PC-3 (cell line): ENCODE measurements around the gene C1QL3. TPM values are rescaled to one million over a fixed set of nuclear protein-coding genes. Genes with fewer than 3 reads are reported as not detected.

Experiments used
- ATAC-seq: fragments of 200-7000 bp; cut with Tn5 transposase; 2 replicates; pipeline ENCODE4 v1.9.1; 2020; ENCODE audit warnings: mild to moderate bottlenecking, moderate library complexity
- BruUV-seq: library from RNA; stranded (reverse); fragments of 400-500 nt; replicated peaks from 2 replicates; lab custom pipeline; 2021; lab: Mats Ljungman, UMichigan
- CTCF ChIA-PET: fragments of 300-600 bp; sonication (Branson Sonifier 250); formaldehyde crosslinking; loops from one replicate; lab custom pipeline; 2022; ENCODE audit warnings: antibody characterized with exemption; lab: Charles Lee
- POLR2A ChIA-PET: fragments of 300-600 bp; sonication (Branson Sonifier 250); formaldehyde crosslinking; loops from one replicate; lab custom pipeline; 2022; ENCODE audit warnings: antibody characterized with exemption; ENCODE audit not compliant: unreplicated experiment; lab: Charles Lee
- DNase-seq: peaks from one replicate; pipeline ENCODE4 v3.0.0-alpha.2; 2015
- H2AFZ ChIP-seq: fragments of 300-600 bp; sonication (generic); 2 replicates; pipeline ENCODE4 v1.6.0; 2016; ENCODE audit warnings: antibody characterized with exemption, low read length
- H3F3A ChIP-seq: fragments of 300-600 bp; sonication (generic); one replicate; pipeline ENCODE4 v1.6.0; 2017; ENCODE audit warnings: antibody characterized with exemption, low read length, control low read depth, mild to moderate bottlenecking; ENCODE audit not compliant: unreplicated experiment
- H3K27ac ChIP-seq: fragments of 300-600 bp; sonication (generic); 2 replicates; pipeline ENCODE4 v1.5.1; 2016; ENCODE audit warnings: mild to moderate bottlenecking, low read length
- H3K27me3 ChIP-seq: fragments of 300-600 bp; sonication (generic); 2 replicates; pipeline ENCODE4 v1.6.1; 2016; ENCODE audit warnings: low read length, mixed read lengths
- H3K36me3 ChIP-seq: fragments of 300-600 bp; sonication (generic); 2 replicates; pipeline ENCODE4 v1.6.1; 2016; ENCODE audit warnings: low read depth, mixed run types, low read length, mixed read lengths
- H3K4me1 ChIP-seq: fragments of 300-600 bp; sonication (generic); 2 replicates; pipeline ENCODE4 v1.5.1; 2016; ENCODE audit warnings: low read length; ENCODE audit not compliant: insufficient read depth
- H3K4me2 ChIP-seq: fragments of 300-600 bp; sonication (generic); 2 replicates; pipeline ENCODE4 v1.6.0; 2016; ENCODE audit warnings: low read length
- H3K4me3 ChIP-seq: fragments of 300-600 bp; sonication (generic); 2 replicates; pipeline ENCODE4 v1.5.1; 2016; ENCODE audit warnings: mild to moderate bottlenecking, low read length, mixed read lengths
- H3K79me2 ChIP-seq: fragments of 300-600 bp; sonication (generic); 2 replicates; pipeline ENCODE4 v1.6.1; 2017; ENCODE audit warnings: low read length, mixed read lengths
- H3K9ac ChIP-seq: fragments of 300-600 bp; sonication (generic); 2 replicates; pipeline ENCODE4 v1.6.0; 2016; ENCODE audit warnings: mild to moderate bottlenecking, low read length
- H3K9me2 ChIP-seq: fragments of 300-600 bp; sonication (generic); replicated peaks from 2 replicates; pipeline ENCODE4 v1.6.1; 2016; ENCODE audit warnings: mixed run types, low read length, mixed read lengths
- H3K9me3 ChIP-seq: fragments of 300-600 bp; sonication (generic); 2 replicates; pipeline ENCODE4 v1.6.1; 2016; ENCODE audit warnings: low read length, mixed read lengths
- H4K20me1 ChIP-seq: fragments of 300-600 bp; sonication (generic); 2 replicates; pipeline ENCODE4 v1.6.1; 2016; ENCODE audit warnings: low read length, mixed read lengths
- EZH2 ChIP-seq: fragments of 300-600 bp; sonication (generic); IDR thresholded peaks from one replicate; pipeline ENCODE4 v1.6.1; 2017; ENCODE audit warnings: antibody characterized with exemption, mild to moderate bottlenecking, low read length; ENCODE audit not compliant: unreplicated experiment
- EZH2phosphoT487 ChIP-seq: fragments of 300-600 bp; sonication (generic); IDR thresholded peaks from 2 replicates; pipeline ENCODE4 v1.6.1; 2018; ENCODE audit warnings: mild to moderate bottlenecking, antibody characterized with exemption, low read length, borderline replicate concordance
- intact Hi-C: fragments of 100-400 bp; cut with micrococcal nuclease; formaldehyde crosslinking; loops from 2 replicates; pipeline ENCODE4 v1.9.0; 2023
- total RNA-seq: library from RNA; depleted of rRNA; stranded (reverse); fragments of >200 nt; gene quantifications from 2 replicates; pipeline ENCODE4 v1.2.3, GENCODE V29; 2014; rRNA removed
- TF ChIP-seq, protein P1 (sequence below): fragments of 300-600 bp; sonication (generic); conservative IDR thresholded peaks from 2 replicates; pipeline ENCODE4 v1.5.1; 2017; ENCODE audit warnings: antibody characterized with exemption, low read depth, mild to moderate bottlenecking, low read length

C1QL3 gene
- total RNA-seq, 1 experiment from 2014 or later, result not detected

DNA sequence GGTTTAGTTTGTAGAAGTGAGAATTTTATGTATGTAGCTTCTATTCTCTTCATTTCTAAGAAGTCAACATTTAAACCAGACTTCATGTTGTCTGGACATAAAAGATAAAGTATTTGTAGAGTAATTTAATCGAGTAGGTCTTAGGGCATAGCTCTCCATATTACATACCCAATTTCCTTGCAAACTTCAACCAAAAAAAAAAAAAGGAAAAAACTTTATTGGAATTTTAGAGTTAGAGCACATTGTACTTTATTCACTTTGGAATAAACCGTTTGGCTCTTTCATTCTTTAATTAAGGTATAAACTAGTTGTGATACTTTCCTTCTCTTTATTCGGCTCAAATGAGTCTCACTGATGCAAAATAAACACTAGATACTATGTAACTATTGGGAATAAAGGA is 48.9 kb downstream of the C1QL3 start:
- Histone ChIP-seq H2AFZ (no peak overlapping the region), H3F3A (no peaks in the 10 kb centered on the region), H3K27ac (no peak overlapping the region), H3K4me2 (no peak overlapping the region), H3K36me3 (no peaks in the 10 kb centered on the region), H3K9ac (no peak overlapping the region), H4K20me1 (no peaks in the 10 kb centered on the region), H3K9me2 (no peaks in the 10 kb centered on the region), H3K9me3 (no peaks in the 10 kb centered on the region), H3K79me2 (no peaks in the 10 kb centered on the region), H3K4me1 (no peaks in the 10 kb centered on the region), H3K4me3 (no peak overlapping the region), H3K27me3 (no peaks in the 10 kb centered on the region)
- ChIA-PET POLR2A (no interaction called here), CTCF (no interaction called here)
- BruUV-seq, result no TSS peak
- DNase-seq (no peak), ATAC-seq (no peak)
- intact Hi-C loops, result no loop called here
- TF ChIP-seq EZH2 (no peak), EZH2phosphoT487 (no peak)
- TF ChIP-seq, protein P1, sequence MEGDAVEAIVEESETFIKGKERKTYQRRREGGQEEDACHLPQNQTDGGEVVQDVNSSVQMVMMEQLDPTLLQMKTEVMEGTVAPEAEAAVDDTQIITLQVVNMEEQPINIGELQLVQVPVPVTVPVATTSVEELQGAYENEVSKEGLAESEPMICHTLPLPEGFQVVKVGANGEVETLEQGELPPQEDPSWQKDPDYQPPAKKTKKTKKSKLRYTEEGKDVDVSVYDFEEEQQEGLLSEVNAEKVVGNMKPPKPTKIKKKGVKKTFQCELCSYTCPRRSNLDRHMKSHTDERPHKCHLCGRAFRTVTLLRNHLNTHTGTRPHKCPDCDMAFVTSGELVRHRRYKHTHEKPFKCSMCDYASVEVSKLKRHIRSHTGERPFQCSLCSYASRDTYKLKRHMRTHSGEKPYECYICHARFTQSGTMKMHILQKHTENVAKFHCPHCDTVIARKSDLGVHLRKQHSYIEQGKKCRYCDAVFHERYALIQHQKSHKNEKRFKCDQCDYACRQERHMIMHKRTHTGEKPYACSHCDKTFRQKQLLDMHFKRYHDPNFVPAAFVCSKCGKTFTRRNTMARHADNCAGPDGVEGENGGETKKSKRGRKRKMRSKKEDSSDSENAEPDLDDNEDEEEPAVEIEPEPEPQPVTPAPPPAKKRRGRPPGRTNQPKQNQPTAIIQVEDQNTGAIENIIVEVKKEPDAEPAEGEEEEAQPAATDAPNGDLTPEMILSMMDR, result no peak

DNA sequence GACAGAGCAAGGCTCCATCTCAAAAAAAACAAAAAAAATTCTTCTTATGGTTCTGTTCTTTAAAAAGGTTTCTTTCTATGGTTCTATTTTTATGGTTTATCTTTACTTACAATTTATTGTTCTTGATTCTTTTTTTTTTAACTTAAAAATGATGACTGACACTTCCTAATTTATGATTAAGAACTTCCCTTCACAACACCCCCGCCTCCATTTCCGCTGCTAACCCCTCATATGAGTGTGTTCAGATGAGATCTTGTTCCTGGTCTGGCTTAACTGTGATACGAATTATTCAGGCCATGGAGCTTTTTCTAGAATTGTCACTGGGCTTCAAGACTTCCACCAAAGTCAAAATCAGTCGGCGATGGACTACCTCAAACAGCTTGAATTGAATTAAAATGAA is 50.9 kb downstream of the C1QL3 start:
- ATAC-seq, result no peak
- intact Hi-C loops, result no loop called here
- no peak overlapping the region for H2AFZ ChIP-seq
- H3K4me3 ChIP-seq, result no peak overlapping the region
- H3K27ac ChIP-seq, result no peak overlapping the region
- H3K79me2 ChIP-seq, result no peaks in the 10 kb centered on the region
- H3K4me1 ChIP-seq, result no peaks in the 10 kb centered on the region
- TF ChIP-seq, protein P1, result no peak
- no peak for TF ChIP-seq EZH2
- no peak for TF ChIP-seq EZH2phosphoT487
- H3K36me3 ChIP-seq, result no peaks in the 10 kb centered on the region
- no peak overlapping the region for H3K4me2 ChIP-seq
- DNase-seq, result no peak
- no peak overlapping the region for H3K9ac ChIP-seq
- no peaks in the 10 kb centered on the region for H3F3A ChIP-seq
- POLR2A ChIA-PET, result no interaction called here
- no peaks in the 10 kb centered on the region for H4K20me1 ChIP-seq
- BruUV-seq, result no TSS peak
- H3K27me3 ChIP-seq, result no peaks in the 10 kb centered on the region
- CTCF ChIA-PET, result no interaction called here
- H3K9me3 ChIP-seq, result no peaks in the 10 kb centered on the region
- H3K9me2 ChIP-seq, result no peaks in the 10 kb centered on the region

DNA sequence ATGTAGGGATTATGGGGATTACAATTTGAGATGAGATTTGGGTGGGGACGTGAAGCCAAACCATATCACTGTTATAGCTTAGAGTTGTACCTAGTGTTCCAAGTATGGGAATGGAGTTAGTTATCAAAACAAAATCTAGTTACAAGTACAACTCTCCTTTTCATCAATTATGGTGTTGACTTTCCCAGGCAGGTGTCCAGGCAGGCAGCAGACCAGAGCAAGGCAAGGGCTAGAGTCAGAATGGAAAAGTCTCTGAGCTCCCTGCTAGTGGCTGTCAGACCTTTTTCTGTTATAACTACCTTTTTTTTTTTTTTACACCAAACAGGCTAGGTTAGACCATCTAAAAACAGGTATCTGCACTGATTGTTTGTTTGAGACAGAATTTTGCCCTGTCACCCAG is 55.7 kb downstream of the C1QL3 start:
- POLR2A ChIA-PET, result no interaction called here
- BruUV-seq, result no TSS peak
- TF ChIP-seq EZH2phosphoT487, result no peak
- TF ChIP-seq EZH2, result no peak
- TF ChIP-seq, protein P1, result no peak

More for the DNA sequence above, 55.7 kb downstream of the C1QL3 start:
- Histone ChIP-seq H3K27me3 (no peaks in the 10 kb centered on the region), H3K36me3 (no peaks in the 10 kb centered on the region), H3K79me2 (no peaks in the 10 kb centered on the region), H3K27ac (0 out of 2 replicates have a peak overlapping the region, but pooled peaks have one; percentile 23), H3F3A (no peaks in the 10 kb centered on the region), H3K9ac (no peak overlapping the region), H3K4me3 (no peak overlapping the region), H3K4me1 (no peaks in the 10 kb centered on the region), H2AFZ (no peak overlapping the region), H3K4me2 (no peak overlapping the region), H3K9me2 (no peaks in the 10 kb centered on the region), H3K9me3 (no peaks in the 10 kb centered on the region), H4K20me1 (no peaks in the 10 kb centered on the region)
- intact Hi-C loops, result no loop called here
- CTCF ChIA-PET, result no interaction called here
- ATAC-seq (no peak), DNase-seq (no peak)

Other genes with a start within 250 kb of the C1QL3 start
- 6.6 and 9.3 TPM in 2 replicates for gene PTER, start 84.9 kb downstream of the C1QL3 start, total RNA-seq